Measurements from ENCODE around the gene CTSW. TPM values are rescaled to one million over a fixed set of nuclear protein-coding genes. Genes with fewer than 3 reads are reported as not detected.
A peak's percentile ranks its signal among the peaks of the same experiment; 100 is the strongest.

CTSW gene
- polyA plus RNA-seq, 1 of the 3 experiments (the other 2 are of a cell fraction): 0.49 TPM

DNA sequence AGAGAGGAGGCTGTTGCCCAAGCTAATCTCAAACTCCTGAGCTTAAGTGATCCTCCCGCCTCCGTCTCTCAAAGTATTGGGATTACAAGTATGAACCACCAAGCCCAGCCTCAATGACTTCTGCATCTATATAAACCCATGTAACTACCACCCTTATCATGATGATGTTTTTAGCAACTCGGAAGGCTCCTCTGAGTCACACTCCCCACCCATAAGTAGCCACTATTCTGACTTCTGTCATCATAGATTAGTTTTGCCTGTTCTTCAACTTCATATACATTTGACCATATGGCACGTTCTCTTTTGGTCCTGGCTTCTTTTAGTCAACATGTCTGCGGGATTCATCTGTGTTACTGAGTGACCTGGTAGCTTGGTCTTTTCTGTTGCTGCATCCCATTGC, 27.0 kb downstream of the CTSW start:
- Histone ChIP-seq H3K27ac (ENCODE audit: low read depth in 2 of 2, low read length in 1 of 2) (no peak overlapping the region), H3K79me2 (ENCODE audit: insufficient read depth) (peaks cover 27% of the 10 kb centered on the region), H3K4me2 (no peak overlapping the region), H3F3A (replicated peaks; ENCODE audit: insufficient read depth) (peaks cover 48% of the 10 kb centered on the region), H3K9me2 (no peaks in the 10 kb centered on the region), H3K4me3 (ENCODE audit: low read depth in 2 of 2, low read length in 1 of 2) (no peak overlapping the region), H3K9me3 (no peaks in the 10 kb centered on the region), H3K27me3 (ENCODE audit: insufficient read depth) (no peaks in the 10 kb centered on the region), H3K36me3 (replicated peaks in 1 of 2; ENCODE audit: control insufficient read depth in 1 of 2, insufficient read depth in 2 of 2, low read length in 1 of 2) (no peaks in the 10 kb centered on the region), H3K9ac (no peak overlapping the region), H4K20me1 (ENCODE audit: insufficient read depth) (no peaks in the 10 kb centered on the region), H3K4me1 (ENCODE audit: control insufficient read depth in 1 of 2, insufficient read depth in 2 of 2, low read depth in 1 of 2, low read length in 1 of 2) (peaks cover under 1 to 26% of the 10 kb centered on the region in 2 experiments; a peak in 3 of 4 replicates), H2AFZ (ENCODE audit: low read depth) (0 out of 2 replicates have a peak overlapping the region, but pooled peaks have one; percentile 20)
- CTCF ChIA-PET: interaction anchor here (1.1 to 2.5 kb wide), 4 partner anchors 10 to 82 kb away, joined by 3 to 16 read pairs (median 9); partner anchors contain the start of gene FIBP
- POLR2A ChIA-PET: no interaction called here
- 85% methylated on average over 5 of the region's 5 CpGs for WGBS (ENCODE audit: low lambda C conversion rate)
- DNase-seq: no peak
- TF ChIP-seq, protein P1, sequence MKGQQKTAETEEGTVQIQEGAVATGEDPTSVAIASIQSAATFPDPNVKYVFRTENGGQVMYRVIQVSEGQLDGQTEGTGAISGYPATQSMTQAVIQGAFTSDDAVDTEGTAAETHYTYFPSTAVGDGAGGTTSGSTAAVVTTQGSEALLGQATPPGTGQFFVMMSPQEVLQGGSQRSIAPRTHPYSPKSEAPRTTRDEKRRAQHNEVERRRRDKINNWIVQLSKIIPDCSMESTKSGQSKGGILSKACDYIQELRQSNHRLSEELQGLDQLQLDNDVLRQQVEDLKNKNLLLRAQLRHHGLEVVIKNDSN (IDR thresholded peaks at IDR 0.05; ENCODE audit: borderline replicate concordance, low read depth): no peak
- TF ChIP-seq RFX5 (IDR thresholded peaks at IDR 0.05; ENCODE audit: low read length) (no peak), ELF1 (IDR thresholded peaks at IDR 0.05) (no peak), JUND (IDR thresholded peaks at IDR 0.05) (no peak), MEF2A (IDR thresholded peaks at IDR 0.05; ENCODE audit: borderline replicate concordance, low read depth) (no peak), RXRA (IDR thresholded peaks at IDR 0.05; ENCODE audit: borderline replicate concordance, low read depth) (no peak)
- TF ChIP-seq, protein P2, sequence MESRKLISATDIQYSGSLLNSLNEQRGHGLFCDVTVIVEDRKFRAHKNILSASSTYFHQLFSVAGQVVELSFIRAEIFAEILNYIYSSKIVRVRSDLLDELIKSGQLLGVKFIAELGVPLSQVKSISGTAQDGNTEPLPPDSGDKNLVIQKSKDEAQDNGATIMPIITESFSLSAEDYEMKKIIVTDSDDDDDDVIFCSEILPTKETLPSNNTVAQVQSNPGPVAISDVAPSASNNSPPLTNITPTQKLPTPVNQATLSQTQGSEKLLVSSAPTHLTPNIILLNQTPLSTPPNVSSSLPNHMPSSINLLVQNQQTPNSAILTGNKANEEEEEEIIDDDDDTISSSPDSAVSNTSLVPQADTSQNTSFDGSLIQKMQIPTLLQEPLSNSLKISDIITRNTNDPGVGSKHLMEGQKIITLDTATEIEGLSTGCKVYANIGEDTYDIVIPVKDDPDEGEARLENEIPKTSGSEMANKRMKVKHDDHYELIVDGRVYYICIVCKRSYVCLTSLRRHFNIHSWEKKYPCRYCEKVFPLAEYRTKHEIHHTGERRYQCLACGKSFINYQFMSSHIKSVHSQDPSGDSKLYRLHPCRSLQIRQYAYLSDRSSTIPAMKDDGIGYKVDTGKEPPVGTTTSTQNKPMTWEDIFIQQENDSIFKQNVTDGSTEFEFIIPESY (IDR thresholded peaks at IDR 0.05; ENCODE audit: borderline replicate concordance, low read depth): no peak

DNA sequence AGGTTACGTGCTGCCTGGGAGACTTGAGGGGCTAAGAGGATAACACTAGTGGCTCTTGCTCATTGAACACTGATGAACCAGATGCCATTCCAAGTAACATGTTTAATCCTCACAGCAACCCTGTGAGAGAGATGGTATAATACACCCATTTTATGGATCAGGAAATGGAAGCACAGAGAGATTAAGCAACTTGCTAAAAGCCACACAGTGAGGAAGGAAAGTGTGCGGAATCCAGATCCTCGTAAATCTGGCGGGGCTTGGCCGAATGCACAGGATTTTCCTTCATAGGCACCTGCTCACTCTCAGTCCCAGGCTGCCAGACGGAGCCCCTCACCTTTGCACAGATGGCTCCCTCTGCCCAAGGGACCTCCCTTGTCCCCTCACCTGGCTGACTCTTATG, 28.2 kb downstream of the CTSW start:
- Histone ChIP-seq H3K4me1 (ENCODE audit: control insufficient read depth in 1 of 2, insufficient read depth in 2 of 2, low read depth in 1 of 2, low read length in 1 of 2) (peaks cover 5 to 27% of the 10 kb centered on the region in 2 experiments; a peak in 3 of 4 replicates), H3K4me2 (no peak overlapping the region), H3K27ac (ENCODE audit: low read depth in 2 of 2, low read length in 1 of 2) (no peak overlapping the region), H3K4me3 (ENCODE audit: low read depth in 2 of 2, low read length in 1 of 2) (no peak overlapping the region), H3F3A (replicated peaks; ENCODE audit: insufficient read depth) (peaks cover 38% of the 10 kb centered on the region), H3K27me3 (ENCODE audit: insufficient read depth) (no peaks in the 10 kb centered on the region), H3K9me3 (no peaks in the 10 kb centered on the region), H3K9ac (no peak overlapping the region), H3K36me3 (replicated peaks in 1 of 2; ENCODE audit: control insufficient read depth in 1 of 2, insufficient read depth in 2 of 2, low read length in 1 of 2) (no peaks in the 10 kb centered on the region), H3K79me2 (ENCODE audit: insufficient read depth) (peaks cover 22% of the 10 kb centered on the region), H4K20me1 (ENCODE audit: insufficient read depth) (no peaks in the 10 kb centered on the region), H2AFZ (ENCODE audit: low read depth) (no peak overlapping the region), H3K9me2 (no peaks in the 10 kb centered on the region)
- DNase-seq: no peak
- WGBS (ENCODE audit: low lambda C conversion rate): 93% methylated on average over 6 of the region's 6 CpGs
- POLR2A ChIA-PET: no interaction called here
- TF ChIP-seq FOXM1 (IDR thresholded peaks at IDR 0.05; ENCODE audit: low read depth) (no peak), ELF1 (IDR thresholded peaks at IDR 0.05) (no peak)
- CTCF ChIA-PET: interaction anchor here (1.7 to 2.5 kb wide), 2 partner anchors 20 to 82 kb away, joined by 4 to 16 read pairs; partner anchors contain the start of gene FIBP

All from SK-N-SH (cell line).